ENCODE results near the gene MYT1. TPM values are rescaled to one million over a fixed set of nuclear protein-coding genes. Genes with fewer than 3 reads are reported as not detected.

MYT1 gene
- total RNA-seq, 3 donors from 2014 or later (not counting 1 experiment from before 2014, with no cell fraction given), result not detected

GRCh38 chr20:64148581-64148980 is 15.7 kb upstream of the MYT1 start:
- H3K36me3 ChIP-seq (ENCODE audit: control insufficient read depth, insufficient read depth, low read length), result no peaks in the 10 kb centered on the region
- ATAC-seq (no peak), DNase-seq (no peak)
- no peaks in the 10 kb centered on the region for H3K4me1 ChIP-seq (ENCODE audit: control insufficient read depth, insufficient read depth, low read length)
- H3K4me3 ChIP-seq (ENCODE audit: low read length), result no peak overlapping the region
- H3K4me3 Mint-ChIP-seq, result no peak overlapping the region
- peaks cover 0 to 2% of the 10 kb centered on the region in 2 donors for H3K9me3 Mint-ChIP-seq
- H3K9me3 ChIP-seq (ENCODE audit: control insufficient read depth, insufficient read depth, low read length), result peaks cover 12% of the 10 kb centered on the region
- TF ChIP-seq CTCF (IDR thresholded peaks at IDR 0.05), result no peak
- intact Hi-C loops (cut with micrococcal nuclease), result no loop called here
- peaks cover 0 to 3% of the 10 kb centered on the region in 2 donors for H3K27me3 Mint-ChIP-seq (ENCODE audit: low read depth in 2 of 2)
- H3K4me1 Mint-ChIP-seq, result no peaks in the 10 kb centered on the region
- H3K36me3 Mint-ChIP-seq, result no peaks in the 10 kb centered on the region
- no peak overlapping the region for H3K27ac Mint-ChIP-seq
- WGBS (ENCODE audit: insufficient coverage), result 83% methylated on average over 5 of the region's 5 CpGs
- H3K27me3 ChIP-seq (ENCODE audit: control insufficient read depth, insufficient read depth, low read length), result no peaks in the 10 kb centered on the region
- no peak overlapping the region for H3K27ac ChIP-seq (ENCODE audit: low read length)

GRCh38 chr20:64149141-64149540 is 15.1 kb upstream of the MYT1 start:
- TF ChIP-seq CTCF (IDR thresholded peaks at IDR 0.05), result no peak
- no peaks in the 10 kb centered on the region for H3K27me3 ChIP-seq (ENCODE audit: control insufficient read depth, insufficient read depth, low read length)
- ATAC-seq (no peak), DNase-seq (no peak)
- 89% methylated on average over 7 of the region's 7 CpGs for WGBS (ENCODE audit: insufficient coverage)
- intact Hi-C loops (cut with micrococcal nuclease), result no loop called here
- no peaks in the 10 kb centered on the region for H3K36me3 ChIP-seq (ENCODE audit: control insufficient read depth, insufficient read depth, low read length)
- Mint-ChIP-seq H3K4me3 (no peak overlapping the region), H3K9me3 (peaks cover 0 to 2% of the 10 kb centered on the region in 2 donors), H3K4me1 (no peaks in the 10 kb centered on the region), H3K36me3 (no peaks in the 10 kb centered on the region), H3K27me3 (ENCODE audit: low read depth in 2 of 2) (peaks cover 0 to 5% of the 10 kb centered on the region in 2 donors), H3K27ac (no peak overlapping the region)
- no peaks in the 10 kb centered on the region for H3K4me1 ChIP-seq (ENCODE audit: control insufficient read depth, insufficient read depth, low read length)
- H3K27ac ChIP-seq (ENCODE audit: low read length), result no peak overlapping the region
- H3K9me3 ChIP-seq (ENCODE audit: control insufficient read depth, insufficient read depth, low read length), result peaks cover 12% of the 10 kb centered on the region
- no peak overlapping the region for H3K4me3 ChIP-seq (ENCODE audit: low read length)

GRCh38 chr20:64149809-64150560 is 14.3 kb upstream of the MYT1 start:
- no peak for DNase-seq
- Histone ChIP-seq H3K27me3 (ENCODE audit: control insufficient read depth, insufficient read depth, low read length) (no peaks in the 10 kb centered on the region), H3K4me1 (ENCODE audit: control insufficient read depth, insufficient read depth, low read length) (no peaks in the 10 kb centered on the region), H3K4me3 (ENCODE audit: low read length) (no peak overlapping the region), H3K9me3 (ENCODE audit: control insufficient read depth, insufficient read depth, low read length) (peaks cover 8% of the 10 kb centered on the region), H3K36me3 (ENCODE audit: control insufficient read depth, insufficient read depth, low read length) (no peaks in the 10 kb centered on the region), H3K27ac (ENCODE audit: low read length) (no peak overlapping the region)
- Mint-ChIP-seq H3K27ac (no peak overlapping the region), H3K27me3 (ENCODE audit: low read depth in 2 of 2) (peaks cover 0 to 5% of the 10 kb centered on the region in 2 donors), H3K4me1 (no peaks in the 10 kb centered on the region), H3K36me3 (no peaks in the 10 kb centered on the region), H3K4me3 (no peak overlapping the region), H3K9me3 (no peaks in the 10 kb centered on the region)
- no peak for TF ChIP-seq CTCF (IDR thresholded peaks at IDR 0.05)
- WGBS (ENCODE audit: insufficient coverage), result 89% methylated on average over 26 of the region's 26 CpGs
- intact Hi-C loops (cut with micrococcal nuclease), result no loop called here
- no peak for ATAC-seq
